Activated CD4-positive, alpha-beta T cell treated with anti-CD3 and anti-CD28 coated beads, Interleukin-2, amount 50 U/mL, for 48 hours (primary cell): Measurements from ENCODE around the gene KAT8.
"Not testable (repeated sequence)": the region's sequence is repeated elsewhere in the genome, so short reads cannot be mapped to it uniquely, and the experiment has no call there.

ENCODE experiments used
- DNase-seq, 2 experiments: peaks; one replicate each; pipeline ENCODE4 v3.0.0-alpha.2; 2020

Gene KAT8

DNA sequence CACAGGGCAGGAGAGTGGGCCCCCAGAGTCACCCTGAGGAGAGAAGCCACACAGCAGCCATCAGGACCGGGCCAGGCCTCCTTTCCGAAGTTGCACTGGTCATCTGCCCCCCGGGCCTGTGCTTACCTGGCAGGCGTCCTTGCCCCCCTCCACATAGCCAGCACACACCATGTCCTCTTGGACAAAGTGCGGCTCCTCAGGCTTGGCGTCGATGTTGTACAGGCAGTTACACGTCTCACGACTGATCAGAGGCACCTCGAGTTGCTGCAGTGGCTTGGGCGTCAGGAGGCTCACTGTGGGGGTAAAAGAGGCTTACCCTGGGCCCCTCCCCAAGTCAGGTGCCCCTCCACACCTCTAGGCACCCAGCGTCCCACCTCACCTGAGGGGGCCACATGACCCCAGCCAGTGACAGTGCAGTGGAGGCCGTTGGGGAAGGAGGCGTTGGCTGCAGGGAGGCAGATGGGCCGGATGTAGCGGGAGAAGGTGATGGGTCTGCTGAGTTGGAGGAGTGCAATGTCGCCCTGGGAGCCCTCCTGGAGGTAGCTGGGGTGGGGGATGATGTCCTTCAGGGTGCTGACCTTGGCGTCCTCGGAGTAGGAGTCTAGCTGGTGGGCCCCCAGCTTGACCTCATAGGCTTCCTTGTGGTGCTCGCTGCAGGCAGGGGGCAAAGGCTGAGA, 15.0 kb downstream of the KAT8 start:
- no peak for DNase-seq

DNA sequence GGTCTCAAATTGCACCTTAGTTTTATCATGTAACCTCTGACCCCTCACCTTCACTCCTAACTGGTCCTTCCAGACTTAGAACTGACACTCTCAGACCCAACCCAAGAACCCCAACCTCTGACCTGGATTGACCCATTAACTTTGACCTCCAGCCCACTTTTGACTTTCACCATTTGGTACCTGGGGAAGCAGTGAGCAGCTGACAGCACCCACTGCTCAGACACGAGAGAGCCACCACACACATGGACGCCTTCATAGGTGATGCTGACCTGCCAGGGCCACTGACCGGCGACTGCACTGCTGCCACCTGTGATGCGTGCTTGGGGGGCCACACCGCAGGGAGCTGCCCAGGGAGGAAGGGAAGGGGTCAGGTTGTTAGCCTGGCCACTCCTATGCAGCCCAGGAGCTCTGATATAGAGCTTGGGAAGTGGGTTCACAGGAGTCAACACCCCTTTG, 15.6 kb downstream of the KAT8 start:
- no peak for DNase-seq

DNA sequence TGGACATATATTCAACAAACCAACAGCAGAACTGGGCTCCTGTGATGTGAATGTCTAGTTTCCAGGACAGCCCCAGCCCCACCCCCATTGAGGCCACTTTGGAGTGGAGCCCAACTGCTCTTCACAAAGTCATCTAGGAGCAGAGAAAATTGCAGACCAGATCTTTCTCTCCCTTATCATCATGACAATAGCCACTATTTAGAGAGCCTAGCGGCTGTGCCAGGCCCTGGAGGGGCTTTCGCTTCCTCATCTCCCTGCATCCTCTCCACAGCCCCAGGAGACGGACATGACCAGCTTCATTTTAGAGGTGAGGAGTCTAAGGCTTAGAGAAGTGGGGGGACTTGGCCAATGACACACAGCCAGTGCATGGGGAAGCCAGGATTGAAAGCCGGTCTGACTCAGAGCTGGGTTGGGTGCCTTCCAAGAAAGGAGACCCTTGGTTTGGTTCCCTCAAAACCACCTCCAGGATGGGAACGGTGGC, 16.7 kb downstream of the KAT8 start:
- DNase-seq, result no peak

- no peak for DNase-seq
Measured at GRCh38 chr16:31134625-31135534, 17.4 kb downstream of the KAT8 start.

DNA sequence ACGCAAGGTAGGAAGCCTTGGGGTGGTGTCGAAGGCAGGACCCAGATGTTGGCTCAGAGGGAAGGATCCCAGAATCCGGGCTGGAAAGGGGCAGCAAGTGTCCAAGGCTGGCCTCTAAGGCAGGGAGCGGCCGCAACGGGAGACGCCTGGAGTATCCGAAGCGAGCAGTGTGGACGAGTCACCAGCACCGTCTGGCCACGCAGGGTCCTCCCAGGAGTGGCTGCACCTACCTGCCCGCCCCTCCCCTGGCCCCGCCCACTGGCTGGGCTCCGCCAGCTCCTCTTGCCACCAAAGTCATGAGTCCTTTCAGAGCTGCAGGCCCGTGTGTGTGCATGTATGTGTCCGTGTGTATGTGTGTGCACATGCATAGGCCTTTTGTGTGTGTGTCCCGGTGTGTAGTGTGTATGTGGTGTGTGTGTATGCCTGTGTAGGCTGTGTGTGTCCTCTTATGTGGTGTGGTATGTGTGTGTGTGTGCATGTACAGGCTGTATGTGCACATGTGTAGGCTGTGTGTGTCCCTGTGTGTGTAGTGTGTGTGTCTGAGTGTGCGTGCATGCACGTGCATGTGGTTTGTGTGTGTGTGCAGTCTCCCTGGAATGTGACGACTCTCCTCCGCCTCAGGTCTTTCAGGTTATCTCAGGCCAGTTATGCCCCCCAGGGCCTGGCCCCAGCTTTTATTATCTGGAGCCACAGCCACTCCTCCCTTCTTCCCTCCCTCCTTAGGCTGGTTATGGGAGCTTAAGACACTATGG, 18.2 kb downstream of the KAT8 start, which contains the start of gene PRSS8:
TSS of gene PRSS8 (minus strand) at position 193 of the 752 bp plus-strand sequence. CDS start 229 bp downstream, outside the sequence.
- no peak for DNase-seq

DNA sequence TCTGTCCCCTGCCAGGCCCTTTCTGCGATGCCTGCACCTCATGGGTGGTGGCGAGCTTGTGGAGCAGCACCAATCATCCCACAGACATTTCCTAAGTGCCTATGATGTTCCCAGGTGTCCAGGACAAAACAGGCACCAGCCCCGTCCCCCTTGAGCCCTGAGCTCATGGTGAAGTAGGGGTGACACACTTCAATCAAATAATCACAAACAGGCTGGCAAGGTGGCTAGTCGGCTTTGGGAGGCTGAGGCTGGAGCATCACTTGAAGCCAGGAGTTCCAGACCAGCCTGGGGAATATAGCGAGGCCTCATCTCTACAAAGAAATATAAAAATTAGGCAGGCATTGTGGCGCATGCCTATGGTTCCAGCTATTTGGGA, 18.8 kb downstream of the KAT8 start:
- no peak for DNase-seq

DNA sequence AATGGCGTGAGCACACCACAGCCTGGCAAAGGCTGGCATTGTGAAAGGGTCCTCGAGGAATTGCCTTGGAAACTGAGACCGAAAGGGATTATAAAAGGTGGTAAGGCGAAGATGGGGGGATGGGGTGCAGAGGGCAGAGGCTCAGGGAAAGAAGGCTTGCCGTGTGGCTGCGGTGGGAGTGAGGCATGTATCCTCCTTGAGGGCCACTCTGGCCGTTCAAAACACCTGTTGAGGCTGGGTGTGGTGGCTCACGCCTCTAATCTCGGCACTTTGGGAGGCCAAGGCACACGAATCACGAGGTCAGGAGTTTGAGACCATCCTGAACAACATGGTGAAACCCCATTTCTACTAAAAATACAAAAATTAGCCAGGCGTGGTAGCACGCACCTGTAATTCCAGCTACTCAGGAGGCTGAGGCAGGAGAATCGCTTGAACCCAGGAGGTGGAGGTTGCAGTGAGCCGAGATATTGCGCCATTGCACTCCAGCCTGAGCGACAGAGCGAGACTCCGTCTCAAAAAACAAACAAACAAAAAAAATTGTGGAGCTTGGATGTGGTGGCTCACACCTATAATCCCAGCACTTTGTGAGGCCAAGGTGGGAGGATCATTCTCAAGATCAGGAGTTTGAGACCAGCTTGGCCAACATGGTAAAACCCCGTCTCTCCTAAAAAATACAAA, 19.5 kb downstream of the KAT8 start:
- not testable (repeated sequence) for DNase-seq

DNA sequence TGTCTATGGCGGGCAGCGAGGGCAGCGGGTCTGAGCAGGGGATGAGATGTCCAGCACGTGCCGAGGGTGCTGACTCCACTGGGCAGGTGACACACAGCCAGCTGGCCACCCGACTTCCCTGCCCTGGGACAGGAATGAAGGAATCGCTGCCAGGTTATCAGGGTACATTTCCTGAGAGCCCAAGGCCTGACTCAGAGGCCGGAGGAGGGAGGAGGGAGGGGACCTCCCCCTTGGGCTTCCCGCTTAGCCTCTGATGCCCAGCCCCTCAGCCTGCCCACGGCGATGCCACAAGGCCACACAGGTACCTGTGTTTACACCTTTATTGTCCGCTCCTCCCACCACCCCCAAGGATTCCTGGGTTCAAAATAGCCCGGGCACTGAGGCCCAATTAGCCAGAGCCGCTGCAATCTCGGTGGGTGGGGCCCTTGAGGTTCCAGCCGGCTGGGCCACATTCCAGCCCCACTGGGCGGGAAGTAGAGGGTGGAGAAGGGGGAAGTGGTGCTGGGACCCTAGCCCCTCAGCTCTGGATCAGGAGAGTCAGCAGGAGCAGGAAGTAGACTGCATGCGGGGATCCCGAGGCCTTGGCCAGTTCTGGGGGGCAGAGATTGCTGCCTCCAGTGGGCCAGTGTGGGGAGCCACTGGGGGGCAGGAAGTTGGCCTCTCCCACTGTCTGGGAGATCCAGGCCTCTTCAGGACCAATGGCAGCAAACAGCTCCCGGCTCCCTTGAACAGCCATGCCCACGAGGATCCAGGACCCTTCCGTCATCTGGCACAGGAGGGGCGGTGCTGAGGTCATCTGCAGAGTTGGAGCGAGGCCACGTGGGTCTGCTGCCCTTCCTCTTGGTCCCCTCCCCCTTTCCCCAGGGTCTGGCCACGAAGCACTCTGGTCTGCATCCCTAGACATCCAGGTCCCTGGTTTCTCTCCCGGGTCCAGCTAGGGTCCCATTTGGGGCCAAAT, 21.4 kb downstream of the KAT8 start:
- no peak for DNase-seq

- DNase-seq, result not testable (repeated sequence)
Measured at GRCh38 chr16:31141071-31141469, 23.6 kb downstream of the KAT8 start.

DNA sequence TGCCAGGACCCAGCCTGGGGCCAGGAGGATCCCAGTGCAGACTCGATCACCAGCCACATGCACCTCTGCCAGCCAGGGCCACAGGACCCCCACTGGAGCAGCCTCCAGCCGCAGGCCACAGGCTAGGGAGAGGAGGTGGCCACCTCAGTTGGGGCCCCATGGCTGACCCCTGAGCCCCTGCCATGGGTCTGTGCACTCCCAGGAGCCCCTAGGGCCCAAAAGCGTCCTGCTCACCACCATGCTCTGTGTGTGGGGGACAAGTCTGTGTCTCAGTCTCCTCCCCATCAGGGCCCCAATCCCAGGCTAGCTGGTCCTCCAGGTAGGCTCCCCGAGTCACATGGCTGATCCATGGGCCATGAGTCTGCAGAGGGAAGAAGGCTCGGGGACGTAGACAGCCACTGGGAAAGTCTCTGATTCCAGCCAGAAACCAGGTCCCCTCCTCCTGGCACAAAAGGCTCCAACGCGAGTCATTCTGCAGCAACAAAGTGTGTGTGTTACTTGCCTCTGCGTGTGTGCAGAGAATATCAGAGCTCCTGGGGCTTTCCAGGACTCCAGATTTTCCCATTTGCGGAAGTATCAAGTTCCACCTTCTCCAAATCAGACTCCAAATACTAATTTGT, 24.1 kb downstream of the KAT8 start:
- no peak for DNase-seq

DNA sequence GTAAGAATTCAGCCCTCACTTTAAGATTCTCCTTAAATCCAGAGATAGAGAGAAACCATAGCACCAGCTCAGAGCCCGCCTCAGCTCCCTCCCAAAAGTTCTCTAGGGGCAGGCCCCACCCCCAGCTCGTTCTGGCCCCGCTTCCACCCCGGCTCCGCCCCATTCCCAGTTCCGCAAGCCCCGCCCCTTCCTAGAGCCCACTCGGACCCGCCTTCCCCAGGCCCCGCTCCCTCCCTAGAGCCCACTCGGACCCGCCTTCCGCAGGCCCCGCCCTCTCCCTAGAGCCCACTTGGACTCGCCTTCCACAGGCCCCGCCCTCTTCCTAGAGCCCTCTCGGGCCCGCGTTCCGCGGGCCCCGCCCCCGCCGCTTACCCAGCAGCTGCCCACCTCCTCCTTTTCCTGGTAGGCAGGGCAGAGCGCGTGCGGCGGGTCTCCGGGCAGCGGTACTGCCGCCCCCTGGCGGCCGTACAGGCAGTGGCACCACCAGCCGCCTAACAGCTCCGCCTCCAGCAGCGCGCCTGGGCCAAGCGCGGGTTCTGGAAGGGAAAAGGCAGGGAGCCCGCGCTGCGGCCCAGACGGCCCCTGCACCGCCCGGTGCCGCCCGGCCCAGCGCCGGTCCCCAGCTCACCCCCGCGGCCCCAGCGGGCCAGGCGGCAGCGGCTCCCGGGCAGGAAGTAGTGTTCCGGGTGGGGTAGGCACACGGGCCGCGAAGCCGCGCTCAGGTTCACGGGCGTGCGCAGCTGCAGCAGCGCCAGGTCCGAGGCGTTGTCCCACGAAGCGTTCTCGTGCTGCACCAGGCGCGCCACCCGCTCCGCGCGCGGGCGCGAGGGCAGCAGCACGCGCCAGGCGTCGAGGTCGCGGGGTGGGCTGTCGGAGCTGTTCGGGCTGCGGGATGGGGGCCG, 24.9 kb downstream of the KAT8 start:
- peak; percentile 99 to 100 for DNase-seq

DNA sequence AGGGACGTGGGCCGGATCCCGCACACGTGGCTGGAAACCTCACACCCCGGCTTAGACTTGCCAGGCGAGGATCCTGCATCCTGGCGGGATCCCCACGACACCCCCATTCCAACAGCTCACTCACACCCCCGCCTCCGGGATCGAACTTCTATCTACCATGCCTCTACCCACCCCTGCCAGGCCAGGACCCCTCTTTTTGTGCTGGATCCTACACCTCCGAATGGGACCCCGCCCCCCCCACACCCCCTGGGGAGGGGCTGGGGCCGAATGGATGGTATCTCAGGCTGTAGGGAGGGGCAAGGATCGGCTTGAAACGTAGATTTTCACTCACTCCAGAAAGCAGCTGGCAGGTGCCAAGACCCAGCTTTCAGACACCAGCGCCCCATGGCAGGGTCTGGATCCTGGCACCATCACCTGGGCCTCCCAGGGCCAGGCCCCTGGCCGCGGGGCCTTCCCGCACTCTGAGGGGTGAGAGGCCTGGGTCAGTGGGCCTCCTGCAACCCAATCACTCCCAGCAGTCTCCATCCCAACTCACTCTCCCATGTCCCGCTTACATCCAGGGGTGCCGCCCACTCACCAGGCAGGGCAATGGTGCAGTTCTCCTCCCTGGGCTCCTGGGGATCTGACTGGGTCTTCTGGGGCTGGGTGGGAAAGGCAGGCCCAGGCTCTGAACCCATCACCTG, 25.7 kb downstream of the KAT8 start:
- no peak for DNase-seq

DNA sequence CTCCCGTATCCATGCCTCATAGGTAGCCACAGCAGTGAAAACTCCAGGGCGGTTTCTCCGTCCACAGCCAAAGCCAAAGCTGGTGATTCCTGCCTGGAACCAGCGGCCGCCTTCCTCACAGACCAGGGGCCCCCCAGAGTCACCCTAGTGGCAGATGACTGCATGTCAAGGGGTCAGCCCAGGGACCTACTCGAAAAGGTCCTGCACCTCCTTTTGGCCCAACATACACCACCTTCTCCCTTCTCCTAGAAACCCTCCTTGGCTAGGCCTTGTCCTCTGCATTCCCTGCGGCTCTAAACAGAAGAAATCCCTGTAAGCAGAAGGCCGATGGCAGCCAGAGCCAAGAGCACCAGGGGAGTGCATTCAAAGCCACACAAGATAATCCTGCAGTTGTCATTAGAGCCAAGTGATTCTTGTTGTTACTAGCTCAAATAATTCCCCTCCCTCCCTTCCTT, 26.3 kb downstream of the KAT8 start:
- DNase-seq, result no peak

GRCh38 chr16:31144418-31144817, 27.0 kb downstream of the KAT8 start:
- not testable (repeated sequence) for DNase-seq

DNA sequence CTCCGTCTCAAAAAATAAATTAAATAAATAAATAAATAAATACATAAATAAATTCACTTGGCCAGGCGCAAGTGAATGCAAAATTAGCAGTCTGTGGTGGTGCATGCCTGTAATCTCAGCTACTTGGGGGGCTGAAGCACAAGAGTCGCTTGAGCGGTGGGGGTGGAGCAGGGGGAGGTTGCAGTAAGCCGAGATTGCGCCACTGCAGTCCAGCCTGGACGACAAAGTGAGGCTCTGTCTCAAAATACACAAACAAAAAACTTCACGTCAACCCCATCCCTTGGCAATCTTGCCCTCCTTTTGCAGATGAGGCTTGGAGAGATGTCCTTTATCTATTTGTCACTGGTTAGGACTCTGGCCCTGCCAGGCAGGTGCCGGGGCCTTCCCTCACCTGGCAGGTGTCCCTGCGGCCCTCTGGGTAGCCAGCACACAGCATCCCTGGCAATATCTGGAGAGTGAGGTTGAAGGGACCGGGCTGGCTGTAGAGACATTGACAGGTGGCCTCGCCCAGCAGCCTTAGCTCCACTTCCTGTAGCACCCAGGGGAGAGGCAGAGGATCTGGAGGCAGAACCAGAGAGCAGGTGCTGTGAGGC, 28.0 kb downstream of the KAT8 start:
- DNase-seq, result no peak

- no peak for DNase-seq
Measured at GRCh38 chr16:31147574-31147973, 30.1 kb downstream of the KAT8 start.

GRCh38 chr16:31148281-31148728, 30.8 kb downstream of the KAT8 start:
- DNase-seq, result no peak

- DNase-seq, result no peak
Measured at GRCh38 chr16:31148896-31149295, 31.4 kb downstream of the KAT8 start.
